Globus pallidus (tissue), 1 donor: ENCODE results near the gene CCDC92B.
"Not testable (repeated sequence)": the region's sequence is repeated elsewhere in the genome, so short reads cannot be mapped to it uniquely, and the experiment has no call there.

Experiments used
- DNase-seq: peaks from one replicate; pipeline ENCODE4 v3.0.0-alpha.2; 2015; ENCODE audit warnings: low spot score

The CCDC92B gene

GRCh38 chr17:2689411-2690164, 59.9 kb downstream of the CCDC92B start:
- DNase-seq, result no peak

GRCh38 chr17:2688351-2689342, 60.8 kb downstream of the CCDC92B start:
- no peak for DNase-seq

GRCh38 chr17:2687074-2687418, 62.4 kb downstream of the CCDC92B start:
- no peak for DNase-seq

DNA sequence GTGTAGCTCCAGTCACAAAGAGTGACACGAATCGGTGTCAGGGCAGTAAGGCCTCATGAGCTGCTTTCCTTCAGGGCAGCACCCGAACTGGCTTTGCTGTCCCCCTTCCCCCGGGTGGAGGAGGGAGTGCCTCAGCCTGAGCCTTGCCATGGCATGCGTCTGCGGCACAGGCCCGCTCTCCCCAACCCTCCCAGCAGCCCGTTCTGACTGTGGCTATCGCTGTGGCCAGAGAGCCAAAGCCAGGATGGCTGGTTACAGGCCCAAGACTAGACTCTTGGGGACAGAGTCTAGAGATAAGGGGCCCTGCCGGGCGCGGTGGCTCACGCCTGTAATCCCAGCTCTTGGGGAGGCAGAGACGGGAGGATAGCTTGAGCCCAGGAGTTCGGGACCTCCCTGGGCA, 63.8 kb downstream of the CCDC92B start:
- DNase-seq, result no peak

- DNase-seq, result no peak
Measured at GRCh38 chr17:2684549-2684948, 64.9 kb downstream of the CCDC92B start.

- no peak for DNase-seq
Measured at GRCh38 chr17:2683912-2684311, 65.5 kb downstream of the CCDC92B start.

DNA sequence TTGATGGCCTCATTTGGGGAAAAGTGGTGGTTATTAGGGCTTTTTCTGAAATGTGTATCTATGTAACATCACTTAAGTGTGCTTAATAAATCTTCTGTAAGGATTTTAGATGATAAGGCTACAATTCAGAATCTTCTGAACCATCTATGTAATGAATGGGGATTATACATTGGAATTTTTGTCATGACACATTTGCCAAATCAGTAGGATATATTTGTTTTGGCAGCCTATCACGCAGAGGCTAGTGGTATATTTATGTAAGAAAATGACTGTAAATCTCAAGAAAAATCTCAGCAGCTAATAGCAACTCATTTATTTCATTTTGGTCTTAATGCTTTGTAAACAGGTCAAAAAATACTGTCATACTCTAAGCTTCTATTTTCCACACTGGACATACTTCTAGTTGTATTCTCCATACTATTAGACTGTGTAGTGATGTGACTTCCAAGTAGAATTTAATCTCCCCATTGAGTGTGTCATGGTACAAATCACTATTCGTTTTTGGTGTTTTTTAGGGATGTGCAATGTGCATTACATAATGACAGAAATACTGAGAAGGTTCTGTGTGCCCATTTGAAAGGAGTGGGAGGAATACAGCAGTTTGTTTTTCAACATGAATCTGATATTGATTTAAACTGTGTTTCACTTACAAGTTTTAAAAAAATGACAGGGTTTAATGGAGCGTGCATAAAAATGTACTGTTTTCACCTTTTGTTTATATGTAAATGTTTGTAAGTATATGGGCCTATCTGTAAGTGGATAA, 67.1 kb downstream of the CCDC92B start:
- no peak for DNase-seq

- no peak for DNase-seq
Measured at GRCh38 chr17:2681650-2682049, 67.8 kb downstream of the CCDC92B start.

GRCh38 chr17:2680961-2681360, 68.5 kb downstream of the CCDC92B start:
- DNase-seq, result no peak

GRCh38 chr17:2679247-2679646, 70.2 kb downstream of the CCDC92B start:
- DNase-seq, result not testable (repeated sequence)
